SJCRH30 (cell line): ENCODE results near the gene ANKRD31. TPM values are rescaled to one million over a fixed set of nuclear protein-coding genes. Genes with fewer than 3 reads are reported as not detected.
"Not testable (repeated sequence)": the region's sequence is repeated elsewhere in the genome, so short reads cannot be mapped to it uniquely, and the experiment has no call there.

Source experiments
- DNase-seq, 2 experiments: peaks; one replicate each; pipeline ENCODE4 v3.0.0-alpha.2; 2015 to 2020
- H3K27ac ChIP-seq: fragments of 250-450 bp; sonication (Bioruptor Pico); 2 replicates; pipeline ENCODE4 v1.5.1; 2020; ENCODE audit warnings: mild to moderate bottlenecking, moderate library complexity
- H3K27me3 ChIP-seq: fragments of 250-450 bp; sonication (Bioruptor Pico); 2 replicates; pipeline ENCODE4 v1.5.1; 2020; ENCODE audit warnings: mild to moderate bottlenecking, moderate library complexity
- H3K36me3 ChIP-seq: fragments of 250-450 bp; sonication (Bioruptor Pico); 2 replicates; pipeline ENCODE4 v1.5.1; 2020; ENCODE audit warnings: mild to moderate bottlenecking, moderate library complexity
- H3K4me1 ChIP-seq: fragments of 250-450 bp; sonication (Bioruptor Pico); 2 replicates; pipeline ENCODE4 v1.5.1; 2020; ENCODE audit warnings: mild to moderate bottlenecking, moderate library complexity
- H3K4me3 ChIP-seq: fragments of 250-450 bp; sonication (Bioruptor Pico); 2 replicates; pipeline ENCODE4 v1.5.1; 2020; ENCODE audit warnings: mild to moderate bottlenecking, moderate library complexity
- H3K9me3 ChIP-seq: fragments of 250-450 bp; sonication (Bioruptor Pico); replicated peaks from 2 replicates; pipeline ENCODE4 v1.5.1; 2020; ENCODE audit warnings: mild to moderate bottlenecking, moderate library complexity
- total RNA-seq: library from RNA; depleted of rRNA; stranded (reverse); fragments of >200 nt; shearing (Covaris generic); gene quantifications from 2 replicates; pipeline ENCODE4 v1.2.3, GENCODE V29; 2014

Gene ANKRD31
- total RNA-seq, 1 experiment from 2014 or later: 0.12 TPM

DNA sequence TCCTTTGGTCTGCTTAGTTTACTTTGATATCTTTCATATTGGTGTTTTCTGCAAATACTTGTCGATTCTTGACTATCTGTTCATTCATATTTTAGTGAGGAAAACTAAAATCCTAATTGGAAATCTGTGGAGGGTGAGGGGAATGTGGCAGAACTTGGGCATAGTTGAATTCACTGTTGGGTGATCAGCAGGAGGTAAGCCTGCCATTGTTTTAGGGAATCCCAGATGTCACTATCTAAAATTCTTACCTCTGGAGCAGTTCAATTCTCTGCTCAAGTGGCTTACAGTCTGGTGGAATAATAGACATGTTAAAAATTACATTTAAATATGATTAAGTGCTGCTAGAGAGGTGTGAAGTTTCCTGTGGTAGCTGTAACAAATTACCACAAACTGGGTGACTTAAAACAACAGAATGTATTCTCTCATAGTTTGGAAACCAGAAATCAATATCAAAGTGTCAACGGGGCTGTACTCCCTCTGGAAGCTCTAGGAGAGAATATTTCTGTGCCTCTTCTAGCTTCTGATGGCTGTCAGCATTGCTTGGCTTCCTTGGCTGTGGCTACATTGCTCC is 94.0 kb downstream of the ANKRD31 start:
- no peaks in the 10 kb centered on the region; the same call in 1 of the 2 replicates for H3K27me3 ChIP-seq
- H3K36me3 ChIP-seq: no peaks in the 10 kb centered on the region
- H3K4me1 ChIP-seq: no peaks in the 10 kb centered on the region
- H3K27ac ChIP-seq: no peak overlapping the region
- no peak for DNase-seq
- no peaks in the 10 kb centered on the region for H3K9me3 ChIP-seq
- no peak overlapping the region for H3K4me3 ChIP-seq

DNA sequence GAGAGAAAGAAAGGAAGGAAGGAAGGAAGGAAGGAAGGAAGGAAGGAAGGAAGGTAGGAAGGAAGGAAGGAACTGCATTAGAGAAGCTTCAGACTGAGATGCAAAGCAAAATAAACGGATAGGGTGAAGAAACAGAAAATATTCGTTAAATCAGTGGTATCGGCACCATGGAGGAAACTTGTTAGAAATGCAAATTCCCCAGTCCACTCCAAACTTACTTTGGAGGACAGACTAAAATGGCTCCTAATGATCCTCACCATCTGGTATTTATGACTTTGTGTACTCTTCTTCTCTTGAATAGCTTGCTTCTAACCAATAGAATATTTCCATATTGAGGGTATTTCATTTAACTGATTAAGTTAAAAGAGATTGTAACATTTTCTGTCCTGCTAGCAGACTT is 96.4 kb downstream of the ANKRD31 start:
- H3K27ac ChIP-seq: no peak overlapping the region

DNA sequence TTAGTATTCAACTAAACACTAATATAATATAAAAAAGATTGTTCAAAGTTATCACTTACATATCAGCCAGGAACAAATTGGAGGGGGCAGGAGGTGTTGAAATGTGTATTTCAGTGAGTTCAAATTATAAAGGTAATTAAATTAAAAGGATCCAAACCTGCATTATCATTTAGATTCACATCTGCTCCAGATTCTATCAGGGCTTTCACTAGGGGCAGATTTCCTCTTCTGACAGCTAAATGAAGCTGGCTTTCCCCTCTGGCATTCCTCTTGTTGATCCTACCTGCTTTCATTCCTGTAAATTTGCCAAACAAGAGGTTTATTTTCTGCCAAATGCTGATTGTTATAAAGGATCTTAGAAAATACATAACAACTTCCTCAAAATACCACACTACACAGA is 98.0 kb downstream of the ANKRD31 start:
- Histone ChIP-seq H3K27ac (no peak overlapping the region), H3K36me3 (no peaks in the 10 kb centered on the region), H3K4me1 (no peaks in the 10 kb centered on the region), H3K4me3 (no peak overlapping the region), H3K9me3 (no peaks in the 10 kb centered on the region), H3K27me3 (no peaks in the 10 kb centered on the region; the same call in 1 of the 2 replicates)
- no peak for DNase-seq

More for the DNA sequence above, 96.4 kb downstream of the ANKRD31 start:
- Histone ChIP-seq H3K27me3 (no peaks in the 10 kb centered on the region; the same call in 1 of the 2 replicates), H3K4me3 (no peak overlapping the region), H3K9me3 (no peaks in the 10 kb centered on the region), H3K4me1 (no peaks in the 10 kb centered on the region), H3K36me3 (no peaks in the 10 kb centered on the region)
- DNase-seq: no peak

DNA sequence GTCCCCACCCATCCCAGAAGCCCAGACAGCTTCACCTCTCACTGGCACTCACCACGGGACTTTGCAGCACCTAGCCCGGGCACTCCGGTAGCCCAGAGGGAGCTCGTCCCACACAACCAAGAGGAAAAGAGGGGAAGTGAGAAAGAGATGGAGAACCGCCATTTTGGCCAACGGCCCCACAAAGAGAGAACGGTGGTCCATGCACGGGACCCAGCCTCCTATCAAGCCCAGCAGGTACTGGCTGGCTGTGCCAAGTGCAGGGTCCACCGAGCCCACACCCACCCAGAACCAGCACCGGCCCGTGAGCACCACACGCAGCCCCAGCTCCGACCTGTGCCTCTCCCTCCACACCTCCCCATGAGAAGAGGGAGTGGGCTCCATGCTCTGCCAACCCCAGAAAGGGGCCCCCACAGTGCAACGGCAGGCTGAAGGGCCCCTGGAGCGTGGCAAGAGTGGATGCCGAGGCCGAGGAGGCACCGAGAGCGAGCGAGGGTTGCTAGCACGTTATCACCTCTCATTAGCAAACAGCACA is 105.8 kb downstream of the ANKRD31 start:
- no peaks in the 10 kb centered on the region for H3K9me3 ChIP-seq
- no peaks in the 10 kb centered on the region for H3K27me3 ChIP-seq
- H3K36me3 ChIP-seq: no peaks in the 10 kb centered on the region
- no peak for DNase-seq
- H3K4me1 ChIP-seq: no peaks in the 10 kb centered on the region
- H3K4me3 ChIP-seq: no peak overlapping the region
- no peak overlapping the region for H3K27ac ChIP-seq

DNA sequence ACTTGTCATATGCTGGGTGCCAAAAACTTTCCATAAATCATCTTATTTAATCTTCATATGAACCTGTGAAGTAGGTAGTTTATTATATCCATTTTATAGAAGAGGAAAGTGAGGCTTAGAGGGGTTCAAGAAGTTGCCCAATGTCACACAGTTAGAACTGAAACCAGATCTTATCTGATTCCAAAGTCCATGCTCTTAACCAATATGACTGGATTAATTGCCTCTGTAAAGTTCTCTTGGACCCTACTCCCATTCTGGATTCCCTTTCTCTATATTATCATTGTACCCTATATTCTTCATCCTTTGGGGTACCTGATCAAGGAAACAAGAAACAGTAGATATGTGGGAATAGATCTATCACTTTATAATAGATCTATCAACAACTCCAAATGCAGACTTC is 119.8 kb downstream of the ANKRD31 start:
- Histone ChIP-seq H3K4me3 (no peak overlapping the region), H3K36me3 (no peaks in the 10 kb centered on the region), H3K27me3 (0 out of 2 replicates have a peak, but pooled peaks cover 5% of the 10 kb centered on the region), H3K27ac (no peak overlapping the region), H3K9me3 (no peaks in the 10 kb centered on the region), H3K4me1 (no peaks in the 10 kb centered on the region)
- no peak for DNase-seq

DNA sequence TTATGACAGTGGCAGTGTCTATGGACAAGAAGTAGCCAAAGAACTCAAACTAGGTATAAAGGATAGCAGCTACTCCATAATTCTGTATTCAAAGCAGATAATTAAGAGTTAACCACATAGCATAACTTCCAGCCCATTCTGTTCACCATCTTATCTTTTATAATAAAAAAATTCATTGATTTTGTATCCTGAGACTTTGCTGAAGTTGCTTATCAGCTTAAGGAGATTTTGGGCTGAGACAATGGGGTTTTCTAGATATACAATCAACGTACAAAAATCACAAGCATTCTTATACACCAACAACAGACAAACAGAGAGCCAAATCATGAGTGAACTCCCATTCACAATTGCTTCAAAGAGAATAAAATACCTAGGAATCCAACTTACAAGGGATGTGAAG is 122.4 kb downstream of the ANKRD31 start:
- H3K4me3 ChIP-seq, H3K4me1 ChIP-seq, DNase-seq, H3K9me3 ChIP-seq, H3K27me3 ChIP-seq, H3K27ac ChIP-seq, H3K36me3 ChIP-seq: not testable (repeated sequence)

DNA sequence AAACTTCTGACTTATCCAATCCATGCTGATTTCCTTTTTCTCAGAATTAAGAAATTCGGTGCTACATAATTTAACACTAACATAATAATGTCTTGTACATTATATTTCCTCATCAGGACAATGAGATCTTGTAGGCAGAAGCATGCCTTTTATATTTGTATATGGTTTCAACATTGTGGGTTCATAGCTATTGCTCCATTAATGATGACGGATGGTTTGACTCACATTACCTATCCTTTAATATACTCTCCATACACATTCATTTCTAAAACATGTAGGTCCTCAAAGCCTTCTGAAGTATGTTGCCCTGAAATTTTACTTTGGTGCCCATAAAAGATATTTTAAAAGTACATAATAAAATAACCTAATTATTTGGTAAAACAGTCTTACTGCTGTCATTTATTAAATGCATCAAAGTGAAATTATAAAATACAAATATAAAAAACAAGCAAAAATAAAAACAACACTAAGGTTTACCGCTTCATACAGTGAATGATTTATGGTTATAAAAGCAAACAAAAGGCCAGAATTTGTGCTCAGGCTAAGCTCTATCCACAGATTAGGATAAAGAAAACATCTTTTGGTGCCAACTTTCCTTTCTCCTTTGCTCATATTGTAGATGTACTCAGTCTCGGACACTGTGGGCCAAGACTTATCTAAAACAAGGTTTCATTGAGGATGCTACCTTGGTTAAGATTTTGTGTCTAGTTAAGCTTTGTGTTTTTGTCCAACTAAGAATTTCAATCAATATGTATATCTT is 123.1 kb downstream of the ANKRD31 start:
- no peak for DNase-seq
- H3K27me3 ChIP-seq: peaks cover 10% of the 10 kb centered on the region; the same call in 1 of the 2 replicates
- H3K27ac ChIP-seq: no peak overlapping the region
- H3K4me3 ChIP-seq: no peak overlapping the region
- no peaks in the 10 kb centered on the region for H3K9me3 ChIP-seq
- no peaks in the 10 kb centered on the region for H3K36me3 ChIP-seq
- no peaks in the 10 kb centered on the region for H3K4me1 ChIP-seq

DNA sequence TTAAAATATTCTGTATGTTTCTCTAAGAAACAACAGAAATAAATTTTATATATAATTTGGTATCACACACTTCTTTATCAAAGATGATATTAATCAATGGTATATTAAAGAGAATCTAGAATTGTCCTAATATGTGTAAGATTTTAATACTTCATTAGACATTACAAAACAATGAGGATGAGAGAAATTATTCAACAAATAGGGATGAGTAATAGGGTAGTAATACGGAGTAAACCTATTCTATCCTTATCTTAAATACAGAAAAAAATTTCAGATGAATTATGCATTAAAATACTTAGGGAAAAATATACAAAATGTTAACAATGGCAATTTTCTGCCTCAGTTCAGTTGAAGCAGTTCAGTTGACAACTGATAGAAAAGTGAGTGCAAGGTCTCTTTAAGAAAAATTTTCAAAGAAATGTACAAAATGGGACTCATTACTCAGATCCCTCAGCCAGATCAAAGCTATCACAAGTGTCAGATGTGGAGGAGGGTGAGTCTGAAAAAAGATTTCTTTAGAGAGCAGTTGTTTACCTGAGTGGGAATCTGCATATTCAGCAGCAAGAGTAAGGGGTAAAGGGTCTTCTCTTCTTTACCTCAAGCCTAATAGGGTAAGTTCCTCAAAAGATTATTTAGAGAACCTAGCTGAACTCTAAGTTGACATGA is 127.6 kb downstream of the ANKRD31 start:
- no peaks in the 10 kb centered on the region for H3K36me3 ChIP-seq
- no peak for DNase-seq
- no peak overlapping the region for H3K27ac ChIP-seq
- no peaks in the 10 kb centered on the region for H3K9me3 ChIP-seq
- H3K27me3 ChIP-seq: peaks cover 14% of the 10 kb centered on the region
- H3K4me1 ChIP-seq: no peaks in the 10 kb centered on the region
- no peak overlapping the region for H3K4me3 ChIP-seq

DNA sequence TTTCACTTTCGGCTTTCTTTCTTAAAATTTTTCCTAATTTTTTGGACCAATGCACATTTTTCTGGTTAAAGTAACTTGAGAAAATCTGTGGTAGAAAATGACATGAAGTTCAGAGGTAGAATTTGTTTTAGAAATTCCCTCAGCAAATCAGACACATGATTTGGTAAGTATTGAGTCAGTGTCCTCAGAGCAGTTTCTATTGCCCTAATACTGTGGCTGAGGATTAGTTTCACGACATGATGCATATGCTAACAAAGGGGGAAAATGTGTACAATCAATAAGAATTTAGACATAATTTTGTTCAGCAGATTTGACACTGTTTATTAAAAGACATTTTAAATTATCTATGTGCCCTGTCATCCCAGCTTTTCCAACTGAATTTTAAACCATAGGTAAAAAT is 128.2 kb downstream of the ANKRD31 start:
- Histone ChIP-seq H3K36me3 (no peaks in the 10 kb centered on the region), H3K4me3 (no peak overlapping the region), H3K4me1 (no peaks in the 10 kb centered on the region), H3K9me3 (no peaks in the 10 kb centered on the region), H3K27ac (no peak overlapping the region), H3K27me3 (peaks cover 10% of the 10 kb centered on the region)
- DNase-seq: no peak

DNA sequence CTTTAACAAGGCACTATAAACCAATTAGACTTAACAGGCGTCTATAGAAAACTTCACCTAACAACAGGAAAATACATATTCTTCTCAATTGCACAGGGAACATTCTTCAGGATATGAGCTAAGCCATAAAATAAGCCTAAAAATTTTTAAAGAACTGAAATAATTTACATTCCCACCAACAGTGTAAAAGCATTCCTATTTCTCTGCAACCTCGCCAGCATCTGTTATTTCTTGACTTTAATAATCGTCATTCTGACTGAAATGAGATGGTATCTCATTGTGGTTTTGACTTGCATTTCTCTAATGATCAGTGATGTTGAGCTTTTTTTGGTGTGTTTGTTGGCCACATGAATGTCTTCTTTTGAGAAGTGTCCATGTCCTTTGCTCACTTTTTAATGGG is 140.7 kb downstream of the ANKRD31 start:
- H3K36me3 ChIP-seq, H3K27ac ChIP-seq, H3K4me1 ChIP-seq, DNase-seq, H3K27me3 ChIP-seq, H3K4me3 ChIP-seq, H3K9me3 ChIP-seq: not testable (repeated sequence)

DNA sequence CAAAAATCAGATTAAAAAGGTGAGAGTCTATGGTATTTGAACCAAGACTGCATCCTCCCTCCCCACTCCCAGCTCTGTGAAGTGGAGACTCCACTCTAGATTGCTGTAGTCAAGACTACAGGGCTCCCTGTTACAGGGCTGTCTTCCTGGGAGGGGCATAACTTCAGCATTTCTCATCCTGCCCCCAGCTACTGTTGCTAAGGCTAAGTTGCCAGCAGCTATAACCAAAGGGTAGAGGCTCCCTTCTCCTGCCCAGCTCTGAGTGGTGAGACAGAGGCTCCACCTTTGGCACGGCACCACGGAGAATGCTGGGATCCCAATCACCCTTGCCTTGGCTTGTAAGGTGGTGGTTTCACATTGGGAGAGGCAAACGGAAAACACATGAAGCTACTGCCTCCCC is 145.1 kb downstream of the ANKRD31 start:
- Histone ChIP-seq H3K27ac (no peak overlapping the region), H3K4me1 (no peaks in the 10 kb centered on the region), H3K27me3 (no peaks in the 10 kb centered on the region; the same call in 1 of the 2 replicates), H3K9me3 (no peaks in the 10 kb centered on the region), H3K4me3 (no peak overlapping the region), H3K36me3 (no peaks in the 10 kb centered on the region)
- DNase-seq: no peak

DNA sequence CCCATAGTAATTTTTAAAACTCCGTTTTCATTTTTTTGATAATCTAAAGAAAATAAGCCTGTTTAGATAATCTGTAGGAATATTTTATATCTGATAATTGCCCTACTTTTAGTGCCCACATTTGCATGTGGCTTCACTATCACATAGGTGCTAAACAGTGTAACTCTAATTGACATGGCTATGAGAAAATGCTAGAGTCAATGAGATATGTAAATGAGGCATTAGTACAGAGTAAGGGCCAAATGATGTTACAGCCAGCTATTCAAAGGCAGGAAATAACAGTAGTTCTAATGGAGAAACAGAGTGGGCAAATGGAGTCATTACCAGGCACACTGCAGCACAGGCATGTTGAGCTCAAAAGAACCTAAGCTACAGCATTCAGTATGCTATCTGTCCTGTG is 147.0 kb downstream of the ANKRD31 start:
- H3K36me3 ChIP-seq: no peaks in the 10 kb centered on the region
- no peaks in the 10 kb centered on the region for H3K9me3 ChIP-seq
- DNase-seq: no peak
- no peak overlapping the region for H3K27ac ChIP-seq
- H3K4me1 ChIP-seq: no peaks in the 10 kb centered on the region
- H3K4me3 ChIP-seq: no peak overlapping the region
- no peaks in the 10 kb centered on the region; the same call in 1 of the 2 replicates for H3K27me3 ChIP-seq

DNA sequence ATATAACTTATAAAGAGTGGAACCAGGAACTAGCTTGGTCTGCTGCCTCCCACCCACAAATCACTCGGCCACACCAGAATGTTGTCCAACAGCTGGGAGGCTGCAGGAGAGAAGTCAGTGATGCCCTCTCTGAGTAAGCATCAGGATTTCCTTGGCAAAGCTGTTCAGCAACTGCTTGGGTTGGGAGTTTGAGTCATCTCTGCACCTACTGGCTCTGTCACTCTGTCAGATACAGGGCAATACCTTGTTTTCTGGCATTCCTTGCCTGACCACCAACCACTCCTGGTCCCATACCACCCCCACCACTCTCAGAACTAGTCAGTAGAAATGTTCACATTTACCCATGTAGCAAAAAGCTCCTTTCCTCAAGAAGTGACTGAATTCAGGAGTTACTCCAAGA is 147.5 kb downstream of the ANKRD31 start:
- peak; percentile 22 to 27 for DNase-seq
- Histone ChIP-seq H3K9me3 (no peaks in the 10 kb centered on the region), H3K4me1 (no peaks in the 10 kb centered on the region), H3K36me3 (no peaks in the 10 kb centered on the region), H3K4me3 (no peak overlapping the region), H3K27me3 (no peaks in the 10 kb centered on the region; the same call in 1 of the 2 replicates), H3K27ac (no peak overlapping the region)

DNA sequence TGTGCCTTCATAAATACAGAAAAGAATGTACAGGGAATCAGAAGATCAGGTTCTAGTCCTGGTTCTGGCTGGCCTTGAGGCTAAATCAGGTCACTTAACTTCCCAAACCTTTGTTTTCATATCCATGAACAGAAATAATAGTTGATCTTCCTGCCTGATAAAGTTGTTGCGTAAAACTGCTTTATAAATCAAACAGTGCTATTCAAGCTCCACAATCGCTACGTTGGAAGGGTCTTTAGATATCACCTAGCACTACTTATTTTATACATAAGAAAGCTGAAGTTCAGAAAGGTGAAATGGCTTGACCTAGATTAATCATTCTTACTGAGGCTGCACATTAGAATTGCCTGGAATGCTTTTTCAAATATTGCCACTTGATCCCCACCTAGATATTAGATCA is 148.0 kb downstream of the ANKRD31 start:
- no peak for DNase-seq
- Histone ChIP-seq H3K36me3 (no peaks in the 10 kb centered on the region), H3K9me3 (no peaks in the 10 kb centered on the region), H3K4me1 (no peaks in the 10 kb centered on the region), H3K4me3 (no peak overlapping the region), H3K27ac (no peak overlapping the region), H3K27me3 (no peaks in the 10 kb centered on the region; the same call in 1 of the 2 replicates)

DNA sequence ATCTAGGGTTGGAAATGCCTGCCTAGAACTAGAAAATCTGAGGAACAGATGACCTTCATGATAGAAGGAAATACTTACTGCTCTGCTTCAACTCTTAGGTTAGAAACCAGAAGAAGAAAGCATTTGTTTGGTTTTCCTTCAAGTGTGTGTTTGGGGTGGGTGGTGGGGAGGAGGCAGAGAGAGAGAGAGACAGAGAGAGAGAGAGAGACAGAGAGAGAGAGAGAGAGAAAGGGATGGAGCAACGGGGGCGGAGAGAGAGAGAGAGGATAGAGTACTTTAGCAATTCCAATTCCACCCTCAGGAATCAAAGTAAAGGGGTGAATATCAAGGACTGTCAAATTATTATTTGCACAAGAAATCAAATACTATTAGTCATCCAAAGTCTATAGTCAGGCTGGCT is 155.2 kb downstream of the ANKRD31 start:
- DNase-seq: no peak
- Histone ChIP-seq H3K27ac (no peak overlapping the region), H3K4me1 (no peaks in the 10 kb centered on the region), H3K9me3 (no peaks in the 10 kb centered on the region), H3K27me3 (no peaks in the 10 kb centered on the region), H3K36me3 (no peaks in the 10 kb centered on the region), H3K4me3 (no peak overlapping the region)
